ENCODE results near the gene TACR1.

- no peak for TF ChIP-seq CTCF (IDR thresholded peaks at IDR 0.05)
- no peak for TF ChIP-seq EP300 (IDR thresholded peaks at IDR 0.05)
- no peak for TF ChIP-seq POLR2AphosphoS5 (IDR thresholded peaks at IDR 0.05)
These were observed 165.8 kb downstream of the TACR1 start for GRCh38 chr2:75033516-75033915.
